ENCODE results near the gene FER. TPM values are rescaled to one million over a fixed set of nuclear protein-coding genes. Genes with fewer than 3 reads are reported as not detected.

FER gene
- polyA plus RNA-seq, 3 donors: 2.4 to 14.7 (median 6.2) TPM

DNA sequence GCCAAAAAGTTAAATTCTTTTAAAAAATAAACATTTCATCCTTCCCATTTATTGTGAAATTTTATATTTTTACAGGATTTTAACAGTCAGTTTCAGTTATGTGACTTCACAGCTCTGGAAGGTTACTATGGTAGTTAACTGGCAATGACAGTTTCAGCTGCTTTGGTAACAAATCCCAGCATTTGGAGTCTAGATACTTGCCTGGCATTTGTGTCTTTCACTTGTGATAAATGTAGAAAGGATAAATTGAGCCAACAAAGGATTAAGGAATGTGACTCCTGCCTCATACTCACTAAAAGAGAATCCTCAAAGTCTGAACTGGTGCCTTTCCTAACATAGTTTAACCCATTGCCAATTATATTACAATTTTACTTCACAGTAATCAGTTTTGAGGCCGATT, 315.5 kb downstream of the FER start:
- Histone ChIP-seq H3K4me3 (replicated peaks in 1 of 3; ENCODE audit: low read depth in 2 of 3, low read length in 3 of 3) (no peak overlapping the region), H3K9ac (ENCODE audit: insufficient read depth, low read length, poor library complexity, severe bottlenecking) (no peak overlapping the region), H3K36me3 (replicated peaks in 1 of 2; ENCODE audit: control insufficient read depth in 1 of 2, insufficient read depth in 2 of 2, low read length in 2 of 2) (no peaks in the 10 kb centered on the region), H3K79me2 (ENCODE audit: insufficient read depth, low read length) (no peaks in the 10 kb centered on the region), H3K27me3 (ENCODE audit: control insufficient read depth in 2 of 2, insufficient read depth in 2 of 2, low read length in 2 of 2) (no peaks in the 10 kb centered on the region), H3K9me3 (replicated peaks in 1 of 2; ENCODE audit: control insufficient read depth in 1 of 2, insufficient read depth in 1 of 2, low read length in 2 of 2) (no peaks in the 10 kb centered on the region), H3K4me2 (replicated peaks; ENCODE audit: extremely low read depth, low read length, poor library complexity, severe bottlenecking) (no peak overlapping the region), H3K27ac (ENCODE audit: low read depth in 1 of 2, low read length in 2 of 2) (no peak overlapping the region), H4K20me1 (ENCODE audit: insufficient read depth, low read length) (no peaks in the 10 kb centered on the region), H2AFZ (ENCODE audit: insufficient read depth, low read depth, low read length, poor library complexity, severe bottlenecking) (no peak overlapping the region), H3K4me1 (ENCODE audit: control insufficient read depth in 1 of 2, insufficient read depth in 2 of 2, low read length in 2 of 2) (no peaks in the 10 kb centered on the region)
- H3K27ac Mint-ChIP-seq: no peak overlapping the region
- no peak for DNase-seq
- H3K4me3 Mint-ChIP-seq: no peak overlapping the region
- WGBS (ENCODE audit: insufficient coverage): no CpG with 5 or more reads among the region's 1 CpG
- peaks cover 0 to 3% (median 0%) of the 10 kb centered on the region in 7 donors for H3K9me3 Mint-ChIP-seq
- no peaks in the 10 kb centered on the region for H3K27me3 Mint-ChIP-seq (ENCODE audit: low read depth in 3 of 3)
- H3K4me1 Mint-ChIP-seq: no peaks in the 10 kb centered on the region
- TF ChIP-seq CTCF (IDR thresholded peaks at IDR 0.05): no peak
- intact Hi-C loops (cut with micrococcal nuclease): no loop called here
- H3K36me3 Mint-ChIP-seq: peaks cover 0 to 2% of the 10 kb centered on the region in 2 donors

GRCh38 chr5:109076741-109077140, 329.0 kb downstream of the FER start:
- Histone ChIP-seq H3K9me3 (replicated peaks in 1 of 2; ENCODE audit: control insufficient read depth in 1 of 2, insufficient read depth in 1 of 2, low read length in 2 of 2) (no peaks in the 10 kb centered on the region), H2AFZ (ENCODE audit: insufficient read depth, low read depth, low read length, poor library complexity, severe bottlenecking) (no peak overlapping the region), H3K9ac (ENCODE audit: insufficient read depth, low read length, poor library complexity, severe bottlenecking) (no peak overlapping the region), H3K36me3 (replicated peaks in 1 of 2; ENCODE audit: control insufficient read depth in 1 of 2, insufficient read depth in 2 of 2, low read length in 2 of 2) (no peaks in the 10 kb centered on the region), H4K20me1 (ENCODE audit: insufficient read depth, low read length) (no peaks in the 10 kb centered on the region), H3K4me3 (replicated peaks in 1 of 3; ENCODE audit: low read depth in 2 of 3, low read length in 3 of 3) (no peak overlapping the region), H3K79me2 (ENCODE audit: insufficient read depth, low read length) (no peaks in the 10 kb centered on the region), H3K4me2 (replicated peaks; ENCODE audit: extremely low read depth, low read length, poor library complexity, severe bottlenecking) (no peak overlapping the region), H3K27me3 (ENCODE audit: control insufficient read depth in 2 of 2, insufficient read depth in 2 of 2, low read length in 2 of 2) (no peaks in the 10 kb centered on the region), H3K27ac (ENCODE audit: low read depth in 1 of 2, low read length in 2 of 2) (no peak overlapping the region), H3K4me1 (ENCODE audit: control insufficient read depth in 1 of 2, insufficient read depth in 2 of 2, low read length in 2 of 2) (no peaks in the 10 kb centered on the region)
- no peak overlapping the region for H3K27ac Mint-ChIP-seq
- no peaks in the 10 kb centered on the region for H3K36me3 Mint-ChIP-seq
- WGBS (ENCODE audit: insufficient coverage): no CpG with 5 or more reads among the region's 2 CpGs
- peaks cover 1% of the 10 kb centered on the region for H3K4me1 Mint-ChIP-seq
- TF ChIP-seq CTCF (IDR thresholded peaks at IDR 0.05): no peak
- no peak overlapping the region for H3K4me3 Mint-ChIP-seq
- no peak for DNase-seq
- H3K9me3 Mint-ChIP-seq: peaks cover 0 to 2% (median 0%) of the 10 kb centered on the region in 7 donors
- no peaks in the 10 kb centered on the region for H3K27me3 Mint-ChIP-seq (ENCODE audit: low read depth in 3 of 3)
- intact Hi-C loops (cut with micrococcal nuclease): no loop called here

Data from CD14-positive monocyte (primary cell).